Measurements from ENCODE around the gene RASAL1. TPM values are rescaled to one million over a fixed set of nuclear protein-coding genes. Genes with fewer than 3 reads are reported as not detected.
"Not testable (repeated sequence)": the region's sequence is repeated elsewhere in the genome, so short reads cannot be mapped to it uniquely, and the experiment has no call there.

RASAL1 gene
- total RNA-seq, 1 experiment from 2014 or later, result 14.9 TPM

GRCh38 chr12:113119980-113120669 lies 15.4 kb downstream of the RASAL1 start:
- Histone ChIP-seq H3K36me3 (ENCODE audit: low read depth) (no peaks in the 10 kb centered on the region), H2AFZ (no peak overlapping the region), H3K4me1 (replicated peaks; ENCODE audit: insufficient read depth) (no peaks in the 10 kb centered on the region), H3K27me3 (ENCODE audit: insufficient read depth, low read depth) (no peaks in the 10 kb centered on the region), H3K4me2 (no peak overlapping the region), H3K9me3 (ENCODE audit: insufficient read depth, low read depth) (no peaks in the 10 kb centered on the region), H3F3A (ENCODE audit: insufficient read depth, low read depth) (no peaks in the 10 kb centered on the region; the same call in 1 of the 2 replicates), H4K20me1 (ENCODE audit: insufficient read depth) (no peaks in the 10 kb centered on the region), H3K79me2 (ENCODE audit: low read depth) (no peaks in the 10 kb centered on the region), H3K27ac (no peak overlapping the region), H3K9me2 (ENCODE audit: insufficient read depth) (no peaks in the 10 kb centered on the region), H3K4me3 (no peak overlapping the region)
- TF ChIP-seq, protein P1, sequence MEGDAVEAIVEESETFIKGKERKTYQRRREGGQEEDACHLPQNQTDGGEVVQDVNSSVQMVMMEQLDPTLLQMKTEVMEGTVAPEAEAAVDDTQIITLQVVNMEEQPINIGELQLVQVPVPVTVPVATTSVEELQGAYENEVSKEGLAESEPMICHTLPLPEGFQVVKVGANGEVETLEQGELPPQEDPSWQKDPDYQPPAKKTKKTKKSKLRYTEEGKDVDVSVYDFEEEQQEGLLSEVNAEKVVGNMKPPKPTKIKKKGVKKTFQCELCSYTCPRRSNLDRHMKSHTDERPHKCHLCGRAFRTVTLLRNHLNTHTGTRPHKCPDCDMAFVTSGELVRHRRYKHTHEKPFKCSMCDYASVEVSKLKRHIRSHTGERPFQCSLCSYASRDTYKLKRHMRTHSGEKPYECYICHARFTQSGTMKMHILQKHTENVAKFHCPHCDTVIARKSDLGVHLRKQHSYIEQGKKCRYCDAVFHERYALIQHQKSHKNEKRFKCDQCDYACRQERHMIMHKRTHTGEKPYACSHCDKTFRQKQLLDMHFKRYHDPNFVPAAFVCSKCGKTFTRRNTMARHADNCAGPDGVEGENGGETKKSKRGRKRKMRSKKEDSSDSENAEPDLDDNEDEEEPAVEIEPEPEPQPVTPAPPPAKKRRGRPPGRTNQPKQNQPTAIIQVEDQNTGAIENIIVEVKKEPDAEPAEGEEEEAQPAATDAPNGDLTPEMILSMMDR (conservative IDR thresholded peaks at IDR 0.05), result no peak
- TF ChIP-seq EZH2 (IDR thresholded peaks at IDR 0.05; ENCODE audit: low read depth), result no peak
- ChIA-PET POLR2A (ENCODE audit: unreplicated experiment) (no interaction called here), CTCF (no interaction called here)
- no peak for DNase-seq
- BruUV-seq (replicated peaks), result no TSS peak
- intact Hi-C loops (cut with micrococcal nuclease; ENCODE audit: unreplicated experiment), result no loop called here

GRCh38 chr12:113118142-113118541 lies 17.4 kb downstream of the RASAL1 start:
- intact Hi-C loops (cut with micrococcal nuclease; ENCODE audit: unreplicated experiment), result no loop called here
- TF ChIP-seq, protein P1 (conservative IDR thresholded peaks at IDR 0.05), result no peak
- no peak for TF ChIP-seq EZH2 (IDR thresholded peaks at IDR 0.05; ENCODE audit: low read depth)

DNA sequence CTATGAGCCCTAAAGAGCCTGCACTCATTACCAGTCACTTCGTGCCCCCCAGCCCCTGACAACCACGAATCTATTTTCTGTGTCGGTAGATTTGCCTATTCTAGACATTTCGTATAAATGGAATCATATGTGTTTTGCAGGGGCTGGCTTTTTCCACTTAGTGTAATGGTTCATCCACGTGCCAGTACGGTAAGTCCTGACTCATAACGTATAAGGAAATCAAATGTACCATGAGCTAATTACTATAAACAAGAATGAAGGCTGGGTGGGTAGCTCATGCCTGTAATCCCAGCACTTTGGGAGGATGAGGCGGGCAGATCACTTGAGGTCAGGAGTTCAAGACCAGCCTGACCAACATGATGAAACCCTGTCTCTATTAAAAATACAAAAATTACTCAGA lies 17.9 kb downstream of the RASAL1 start:
- H3K9me3 ChIP-seq (ENCODE audit: insufficient read depth, low read depth); H4K20me1 ChIP-seq (ENCODE audit: insufficient read depth); intact Hi-C loops (cut with micrococcal nuclease; ENCODE audit: unreplicated experiment); BruUV-seq (replicated peaks); H3K27me3 ChIP-seq (ENCODE audit: insufficient read depth, low read depth); DNase-seq; H2AFZ ChIP-seq; H3K79me2 ChIP-seq (ENCODE audit: low read depth); H3K4me3 ChIP-seq; H3K36me3 ChIP-seq (ENCODE audit: low read depth); H3F3A ChIP-seq (ENCODE audit: insufficient read depth, low read depth); H3K4me1 ChIP-seq (replicated peaks; ENCODE audit: insufficient read depth); H3K9me2 ChIP-seq (ENCODE audit: insufficient read depth); H3K27ac ChIP-seq; H3K4me2 ChIP-seq: not testable (repeated sequence)
- POLR2A ChIA-PET (ENCODE audit: unreplicated experiment), result interaction anchor here (0.7 kb wide), 1 partner anchor 217 kb away, joined by 3 read pairs; the partner anchor contains the start of gene SLC8B1
- CTCF ChIA-PET, result interaction anchor here (0.5 kb wide), 1 partner anchor 18 kb away, joined by 3 read pairs; the partner anchor contains the start of gene RASAL1

More at GRCh38 chr12:113118142-113118541, 17.4 kb downstream of the RASAL1 start:
- Histone ChIP-seq H3K27ac (no peak overlapping the region), H4K20me1 (ENCODE audit: insufficient read depth) (no peaks in the 10 kb centered on the region), H3K36me3 (ENCODE audit: low read depth) (no peaks in the 10 kb centered on the region), H3K27me3 (ENCODE audit: insufficient read depth, low read depth) (no peaks in the 10 kb centered on the region), H3K4me2 (no peak overlapping the region), H3K4me1 (replicated peaks; ENCODE audit: insufficient read depth) (no peaks in the 10 kb centered on the region), H3K9me3 (ENCODE audit: insufficient read depth, low read depth) (no peaks in the 10 kb centered on the region), H3K79me2 (ENCODE audit: low read depth) (no peaks in the 10 kb centered on the region), H3F3A (ENCODE audit: insufficient read depth, low read depth) (no peaks in the 10 kb centered on the region; the same call in 1 of the 2 replicates), H2AFZ (no peak overlapping the region), H3K9me2 (ENCODE audit: insufficient read depth) (no peaks in the 10 kb centered on the region), H3K4me3 (no peak overlapping the region)
- no peak for DNase-seq
- no TSS peak for BruUV-seq (replicated peaks)
- ChIA-PET POLR2A (ENCODE audit: unreplicated experiment) (interaction anchor here (0.7 kb wide), 1 partner anchor 217 kb away, joined by 3 read pairs; the partner anchor contains the start of gene SLC8B1), CTCF (no interaction called here)

All from PC-9 (cell line).